CD8-positive, alpha-beta memory T cell (primary cell): ENCODE data around the gene GPC6. TPM values are rescaled to one million over a fixed set of nuclear protein-coding genes. Genes with fewer than 3 reads are reported as not detected.

Source experiments
- CTCF ChIA-PET: fragments of 350-600 bp; sonication (Branson Sonifier 250); formaldehyde crosslinking; loops from one replicate; lab custom pipeline; 2021; ENCODE audit warnings: antibody characterized with exemption; lab: Charles Lee
- POLR2A ChIA-PET: fragments of 350-600 bp; sonication (Branson Sonifier 250); formaldehyde crosslinking; loops from one replicate; lab custom pipeline; 2021; ENCODE audit warnings: antibody characterized with exemption; lab: Charles Lee
- DNase-seq, 5 donors: peaks; one replicate each; pipeline versions ENCODE4 v3.0.0 to v3.0.0-alpha.2; 2020 to 2022; ENCODE audit warnings: mixed read lengths in 1 of 5
- H3K27ac ChIP-seq: one replicate; pipeline ENCODE4 v1.7.0; 2013; ENCODE audit warnings: low read depth, mild to moderate bottlenecking, low read length, moderate library complexity
- H3K27me3 ChIP-seq: 2 replicates; pipeline ENCODE4 v1.7.0; 2013; ENCODE audit warnings: low read length, mild to moderate bottlenecking; ENCODE audit not compliant: insufficient read depth, poor library complexity, severe bottlenecking
- H3K36me3 ChIP-seq: 2 replicates; pipeline ENCODE4 v1.7.0; 2013; ENCODE audit warnings: mild to moderate bottlenecking, low read length, moderate library complexity; ENCODE audit not compliant: insufficient read depth
- H3K4me1 ChIP-seq: 2 replicates; pipeline ENCODE4 v1.7.0; 2013; ENCODE audit warnings: mild to moderate bottlenecking, low read length, moderate library complexity; ENCODE audit not compliant: insufficient read depth
- H3K4me3 ChIP-seq: 2 replicates; pipeline ENCODE4 v1.7.0; 2013; ENCODE audit warnings: mild to moderate bottlenecking, low read length
- H3K9me3 ChIP-seq: 2 replicates; pipeline ENCODE4 v1.7.0; 2013; ENCODE audit warnings: mild to moderate bottlenecking, low read length
- H3K27ac Mint-ChIP-seq, 8 donors: one replicate each; pipeline ENCODE4 v1.8.0; 2020 to 2021; ENCODE audit warnings: mixed read lengths in 8 of 8, mild to moderate bottlenecking in 6 of 8, inconsistent platforms in 3 of 8, moderate library complexity in 3 of 8
- H3K27me3 Mint-ChIP-seq, 2 donors: one replicate each; pipeline ENCODE4 v1.8.0; 2020 to 2021; ENCODE audit warnings: mixed read lengths in 2 of 2, mild to moderate bottlenecking in 1 of 2, moderate library complexity in 1 of 2
- H3K36me3 Mint-ChIP-seq, 3 donors: one replicate each; pipeline ENCODE4 v1.8.0; 2020 to 2021; ENCODE audit warnings: mixed read lengths in 3 of 3, inconsistent platforms in 1 of 3, mild to moderate bottlenecking in 1 of 3
- H3K4me1 Mint-ChIP-seq, 3 donors: one replicate each; pipeline ENCODE4 v1.8.0; 2020 to 2021; ENCODE audit warnings: mixed read lengths in 3 of 3, inconsistent platforms in 1 of 3, mild to moderate bottlenecking in 1 of 3
- H3K4me3 Mint-ChIP-seq, 7 donors: one replicate each; pipeline ENCODE4 v1.8.0; 2020 to 2021; ENCODE audit warnings: mixed read lengths in 7 of 7, mild to moderate bottlenecking in 6 of 7, moderate library complexity in 4 of 7, inconsistent platforms in 2 of 7
- H3K9me3 Mint-ChIP-seq, 5 donors: one replicate each; pipeline ENCODE4 v1.8.0; 2020 to 2022; ENCODE audit warnings: mixed read lengths in 5 of 5, mild to moderate bottlenecking in 3 of 5, moderate library complexity in 2 of 5, inconsistent platforms in 1 of 5
- polyA plus RNA-seq: library from polyadenylated mRNA; unstranded; fragments of 300-500 nt; fragmentation: Illumina TruSeq; gene quantifications from one replicate; pipeline ENCODE4 v1.2.3, GENCODE V29; 2021
- total RNA-seq, 2 experiments: library from RNA; stranded (reverse); gene quantifications; one replicate each; pipeline ENCODE4 v1.2.3, GENCODE V29; 2021

GPC6 gene
- total and polyA plus RNA-seq, 3 experiments from 2014 or later, result not detected

DNA sequence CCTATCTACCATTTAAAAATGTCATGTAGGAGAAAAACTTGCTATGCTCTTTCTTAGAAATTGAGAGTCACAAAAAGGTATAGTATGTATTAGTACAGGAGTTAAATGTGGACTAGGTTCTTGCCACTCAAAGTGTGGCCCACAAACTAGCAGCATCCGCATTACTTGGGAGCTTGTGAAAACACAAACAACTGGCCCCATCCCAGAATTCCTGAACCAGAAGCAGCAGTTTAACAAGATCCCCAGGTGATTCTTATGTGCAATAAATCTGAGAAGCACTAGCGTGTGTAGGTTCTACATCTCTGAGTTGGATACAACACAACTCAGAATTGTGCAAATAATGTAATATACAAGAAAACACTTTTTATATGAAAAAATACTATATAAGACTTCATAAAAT, 927.0 kb downstream of the GPC6 start:
- CTCF ChIA-PET, result no interaction called here
- Histone ChIP-seq H3K9me3 (no peaks in the 10 kb centered on the region), H3K36me3 (no peaks in the 10 kb centered on the region), H3K4me3 (no peak overlapping the region), H3K27me3 (no peaks in the 10 kb centered on the region), H3K27ac (no peak overlapping the region), H3K4me1 (no peaks in the 10 kb centered on the region)
- H3K4me1 Mint-ChIP-seq, result no peaks in the 10 kb centered on the region
- no peak for DNase-seq
- POLR2A ChIA-PET, result no interaction called here
- H3K9me3 Mint-ChIP-seq, result no peaks in the 10 kb centered on the region
- peaks cover 9 to 30% of the 10 kb centered on the region in 2 donors for H3K27me3 Mint-ChIP-seq
- H3K36me3 Mint-ChIP-seq, result no peaks in the 10 kb centered on the region
- H3K27ac Mint-ChIP-seq, result no peak overlapping the region
- H3K4me3 Mint-ChIP-seq, result no peak overlapping the region

DNA sequence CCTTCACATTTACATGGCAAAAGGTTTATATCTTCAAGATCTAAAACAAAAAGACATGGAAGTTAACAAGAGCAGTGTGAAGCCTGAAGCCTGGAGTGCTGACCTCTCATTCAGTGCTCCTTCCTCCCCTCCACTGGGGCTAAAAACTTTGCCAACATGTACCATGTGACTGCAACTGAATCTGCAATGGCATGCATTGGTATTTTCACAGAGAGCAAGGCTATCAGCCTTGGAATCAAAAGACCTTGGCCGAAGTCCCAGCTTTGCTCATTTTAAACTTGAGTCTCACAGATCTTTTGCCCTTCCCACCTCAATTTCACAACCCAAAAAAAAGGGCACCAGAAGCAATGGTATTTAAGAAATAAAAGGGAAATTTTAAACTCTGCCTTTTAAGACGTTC, 927.8 kb downstream of the GPC6 start:
- Histone ChIP-seq H3K27me3 (no peaks in the 10 kb centered on the region), H3K4me3 (no peak overlapping the region), H3K4me1 (no peaks in the 10 kb centered on the region), H3K27ac (no peak overlapping the region), H3K36me3 (no peaks in the 10 kb centered on the region), H3K9me3 (no peaks in the 10 kb centered on the region)
- ChIA-PET CTCF (no interaction called here), POLR2A (no interaction called here)
- Mint-ChIP-seq H3K9me3 (no peaks in the 10 kb centered on the region), H3K27me3 (peaks cover 9 to 23% of the 10 kb centered on the region in 2 donors), H3K27ac (no peak overlapping the region), H3K4me3 (no peak overlapping the region), H3K4me1 (no peaks in the 10 kb centered on the region), H3K36me3 (no peaks in the 10 kb centered on the region)
- DNase-seq, result no peak

DNA sequence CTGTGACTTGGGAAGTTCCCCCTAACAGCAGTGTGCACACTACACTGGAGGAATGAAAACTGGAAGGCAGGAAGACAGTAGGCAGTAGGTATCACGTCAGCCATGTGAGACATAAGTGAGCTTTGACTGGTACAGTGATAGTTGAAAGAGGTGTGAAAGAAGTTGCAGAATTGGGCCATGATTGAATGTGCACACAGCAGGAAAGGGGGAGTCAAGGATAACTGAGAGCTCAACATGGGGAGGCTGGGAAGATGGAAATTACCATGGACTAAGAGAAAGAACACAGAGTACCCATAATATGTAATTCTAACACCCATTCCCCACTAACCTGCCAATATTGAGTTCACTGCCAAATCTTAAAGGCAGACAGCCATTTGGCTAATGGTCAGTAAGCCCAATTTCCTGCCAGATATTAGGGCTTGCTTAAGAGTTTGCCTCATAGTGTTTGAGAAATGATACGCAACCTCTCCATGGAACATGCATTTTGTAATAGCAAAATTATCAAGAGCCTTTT, 931.2 kb downstream of the GPC6 start:
- H3K4me1 ChIP-seq, result no peaks in the 10 kb centered on the region
- H3K27ac Mint-ChIP-seq, result no peak overlapping the region
- no peaks in the 10 kb centered on the region for H3K36me3 ChIP-seq
- no peaks in the 10 kb centered on the region for H3K4me1 Mint-ChIP-seq
- H3K36me3 Mint-ChIP-seq, result peaks cover 0 to 5% (median 0%) of the 10 kb centered on the region in 3 donors
- CTCF ChIA-PET, result no interaction called here
- no peak overlapping the region for H3K4me3 ChIP-seq
- no peaks in the 10 kb centered on the region for H3K9me3 Mint-ChIP-seq
- H3K4me3 Mint-ChIP-seq, result no peak overlapping the region
- H3K27me3 Mint-ChIP-seq, result peaks cover 8 to 12% of the 10 kb centered on the region in 2 donors
- H3K27me3 ChIP-seq, result no peaks in the 10 kb centered on the region
- H3K27ac ChIP-seq, result no peak overlapping the region
- no peak for DNase-seq
- POLR2A ChIA-PET, result interaction anchor here (0.7 kb wide), 1 partner anchor 140 kb away, joined by 3 read pairs; no protein-coding TSS in a partner anchor
- no peaks in the 10 kb centered on the region for H3K9me3 ChIP-seq

DNA sequence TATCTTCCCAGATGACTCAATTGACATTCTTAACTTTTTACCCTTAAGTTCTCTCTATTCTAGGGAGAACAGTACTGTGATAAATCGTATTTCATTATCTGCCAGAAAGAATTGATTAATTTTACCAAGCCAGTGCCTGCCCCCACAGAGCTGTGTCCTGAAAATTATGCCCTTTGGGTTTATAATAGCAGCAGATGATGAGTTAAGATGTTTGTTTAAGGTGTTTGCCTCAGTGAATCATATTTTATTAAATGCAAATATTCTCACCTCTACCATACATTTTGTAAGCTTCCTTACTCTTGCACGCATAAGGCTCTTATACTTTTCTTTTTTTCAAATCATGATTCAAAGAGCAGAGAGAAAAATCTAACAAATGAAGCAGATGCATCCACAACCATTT, 934.3 kb downstream of the GPC6 start:
- Histone ChIP-seq H3K4me1 (no peaks in the 10 kb centered on the region), H3K9me3 (no peaks in the 10 kb centered on the region), H3K27me3 (no peaks in the 10 kb centered on the region), H3K4me3 (no peak overlapping the region), H3K36me3 (no peaks in the 10 kb centered on the region), H3K27ac (no peak overlapping the region)
- Mint-ChIP-seq H3K27ac (no peak overlapping the region), H3K27me3 (peaks cover 1 to 8% of the 10 kb centered on the region in 2 donors), H3K4me1 (no peaks in the 10 kb centered on the region), H3K36me3 (peaks cover 0 to 8% (median 0%) of the 10 kb centered on the region in 3 donors), H3K9me3 (no peaks in the 10 kb centered on the region), H3K4me3 (no peak overlapping the region)
- DNase-seq, result no peak
- ChIA-PET POLR2A (no interaction called here), CTCF (no interaction called here)

DNA sequence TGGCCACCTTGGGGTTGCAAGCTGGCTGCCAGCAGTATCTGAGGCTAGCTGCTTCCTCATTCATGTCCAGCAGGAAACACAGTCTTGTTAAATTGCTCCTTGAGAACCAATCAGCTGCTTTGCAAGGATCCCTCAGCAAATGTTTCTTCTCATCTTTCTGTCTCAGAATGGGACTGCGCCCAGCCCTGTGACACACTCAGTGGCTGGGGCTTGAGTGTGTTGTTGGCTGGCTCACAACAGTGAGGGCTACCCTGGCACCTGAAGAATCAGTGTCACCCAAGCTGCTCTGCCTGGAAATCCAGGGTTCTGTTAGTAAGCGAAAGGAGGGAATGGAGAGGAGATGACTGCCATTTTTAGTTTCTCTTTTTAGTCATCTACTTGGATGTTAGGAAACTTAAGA, 935.7 kb downstream of the GPC6 start:
- H3K4me1 ChIP-seq, result no peaks in the 10 kb centered on the region
- peaks cover 1 to 8% of the 10 kb centered on the region in 2 donors for H3K27me3 Mint-ChIP-seq
- H3K4me3 ChIP-seq, result no peak overlapping the region
- no peak for DNase-seq
- no peak overlapping the region for H3K27ac Mint-ChIP-seq
- CTCF ChIA-PET, result interaction anchor here (1.2 kb wide), 1 partner anchor 11 kb away, joined by 3 read pairs; no protein-coding TSS in a partner anchor
- no peak overlapping the region for H3K4me3 Mint-ChIP-seq
- H3K9me3 Mint-ChIP-seq, result no peaks in the 10 kb centered on the region
- H3K36me3 Mint-ChIP-seq, result peaks cover 0 to 8% (median 0%) of the 10 kb centered on the region in 3 donors
- no peaks in the 10 kb centered on the region for H3K36me3 ChIP-seq
- no peaks in the 10 kb centered on the region for H3K27me3 ChIP-seq
- H3K9me3 ChIP-seq, result no peaks in the 10 kb centered on the region
- POLR2A ChIA-PET, result no interaction called here
- no peak overlapping the region for H3K27ac ChIP-seq
- no peaks in the 10 kb centered on the region for H3K4me1 Mint-ChIP-seq

DNA sequence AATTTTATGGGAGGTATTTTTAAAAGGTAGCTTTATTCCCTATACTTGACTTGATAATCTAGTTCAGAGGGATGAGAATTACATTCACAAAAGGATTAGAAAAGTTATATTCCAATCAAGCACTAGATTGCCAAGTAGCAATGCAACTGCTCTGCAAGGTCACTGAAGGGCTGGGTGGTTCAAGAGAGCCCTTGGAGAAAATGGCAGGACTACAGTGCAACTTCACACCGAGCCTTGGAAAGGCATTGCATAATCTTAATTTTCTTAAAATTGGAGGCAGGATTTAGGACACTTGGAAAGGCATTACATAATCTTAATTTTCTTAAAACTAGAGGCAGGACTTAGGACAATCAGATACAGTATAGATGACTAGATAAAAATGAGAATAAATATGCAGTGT, 936.9 kb downstream of the GPC6 start:
- DNase-seq, result no peak
- Mint-ChIP-seq H3K27me3 (peaks cover 1 to 8% of the 10 kb centered on the region in 2 donors), H3K27ac (no peak overlapping the region), H3K36me3 (peaks cover 0 to 8% (median 0%) of the 10 kb centered on the region in 3 donors), H3K4me1 (no peaks in the 10 kb centered on the region), H3K9me3 (no peaks in the 10 kb centered on the region), H3K4me3 (no peak overlapping the region)
- Histone ChIP-seq H3K36me3 (no peaks in the 10 kb centered on the region), H3K4me1 (no peaks in the 10 kb centered on the region), H3K27ac (no peak overlapping the region), H3K27me3 (no peaks in the 10 kb centered on the region), H3K4me3 (no peak overlapping the region), H3K9me3 (no peaks in the 10 kb centered on the region)
- ChIA-PET POLR2A (no interaction called here), CTCF (no interaction called here)

DNA sequence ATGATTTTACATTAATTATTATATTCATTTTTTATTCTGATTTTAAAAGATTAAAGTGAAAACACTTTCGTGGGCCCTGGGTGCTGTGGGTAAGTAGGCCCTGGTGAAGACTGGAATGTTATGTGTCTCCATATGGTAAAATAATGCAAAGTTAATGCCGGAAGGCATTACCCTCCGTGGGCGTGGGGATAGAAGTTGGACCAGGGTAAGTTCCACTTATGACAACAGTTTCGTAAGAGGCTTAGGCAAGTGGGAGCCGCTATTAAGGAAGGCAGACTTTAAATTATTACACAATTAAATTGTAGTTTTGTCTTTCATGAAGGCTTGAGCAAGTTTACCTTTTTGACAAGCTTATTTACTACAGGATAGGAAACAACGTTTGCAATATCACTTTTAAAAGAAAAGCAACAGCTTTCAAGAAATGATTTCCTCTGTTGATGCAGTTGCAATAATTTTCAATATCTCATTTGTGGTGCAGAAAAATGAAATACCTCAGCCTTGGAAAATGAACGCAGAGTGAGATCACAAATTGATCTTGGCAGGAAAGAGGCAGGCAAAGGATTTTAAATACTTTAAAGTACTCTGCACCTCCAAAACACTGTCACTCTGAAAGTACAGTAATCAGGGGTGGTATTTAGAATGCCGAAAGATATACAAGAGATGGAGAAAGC, 942.3 kb downstream of the GPC6 start:
- no peaks in the 10 kb centered on the region for H3K36me3 ChIP-seq
- Mint-ChIP-seq H3K36me3 (peaks cover 0 to 4% (median 0%) of the 10 kb centered on the region in 3 donors), H3K27ac (no peak overlapping the region), H3K4me3 (no peak overlapping the region), H3K9me3 (no peaks in the 10 kb centered on the region), H3K4me1 (no peaks in the 10 kb centered on the region), H3K27me3 (peaks cover 6 to 33% of the 10 kb centered on the region in 2 donors)
- H3K9me3 ChIP-seq, result no peaks in the 10 kb centered on the region
- H3K4me3 ChIP-seq, result no peak overlapping the region
- no peaks in the 10 kb centered on the region for H3K4me1 ChIP-seq
- DNase-seq, result no peak
- no peak overlapping the region for H3K27ac ChIP-seq
- ChIA-PET POLR2A (no interaction called here), CTCF (no interaction called here)
- no peaks in the 10 kb centered on the region for H3K27me3 ChIP-seq

DNA sequence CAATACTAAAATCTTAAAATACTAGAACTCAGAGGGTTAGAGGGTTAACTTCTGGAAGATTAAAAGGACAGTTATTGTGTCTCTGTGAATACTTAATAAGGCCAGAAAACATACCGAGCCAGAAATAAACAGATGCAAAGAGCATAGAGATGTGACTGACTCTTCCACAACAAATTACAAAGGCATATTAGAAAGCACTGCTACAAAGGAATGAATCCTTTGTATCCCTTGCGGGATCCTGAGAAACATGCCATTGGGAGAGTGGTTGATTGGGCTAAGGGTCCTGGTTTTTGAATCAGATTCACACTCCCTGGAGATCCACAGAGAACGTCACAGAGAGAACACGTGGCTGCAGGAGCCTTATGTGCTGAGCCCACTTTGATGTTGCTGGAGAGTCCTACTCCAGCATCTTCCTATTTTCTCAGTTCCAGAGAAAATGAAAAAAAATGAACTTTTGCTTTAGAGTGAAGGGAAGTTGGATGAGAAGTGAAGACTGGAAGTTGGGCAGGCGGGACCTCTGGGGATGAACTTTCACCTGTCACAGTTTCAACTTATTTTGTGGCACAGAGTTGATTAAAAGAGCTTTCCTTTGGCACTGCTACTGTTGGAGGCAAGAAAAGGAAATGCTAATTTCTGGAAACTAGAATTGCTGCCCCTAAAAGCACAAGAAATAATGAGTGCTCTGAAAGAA, 943.0 kb downstream of the GPC6 start:
- Mint-ChIP-seq H3K27me3 (peaks cover 8 to 30% of the 10 kb centered on the region in 2 donors), H3K4me1 (no peaks in the 10 kb centered on the region), H3K9me3 (no peaks in the 10 kb centered on the region), H3K36me3 (peaks cover 0 to 4% (median 0%) of the 10 kb centered on the region in 3 donors), H3K4me3 (no peak overlapping the region), H3K27ac (no peak overlapping the region)
- DNase-seq, result no peak
- CTCF ChIA-PET, result no interaction called here
- Histone ChIP-seq H3K27ac (no peak overlapping the region), H3K4me3 (no peak overlapping the region), H3K27me3 (no peaks in the 10 kb centered on the region), H3K36me3 (no peaks in the 10 kb centered on the region), H3K4me1 (no peaks in the 10 kb centered on the region), H3K9me3 (no peaks in the 10 kb centered on the region)
- POLR2A ChIA-PET, result no interaction called here
